ENCODE results near the gene RHEBL1.
"Not testable (repeated sequence)": the region's sequence is repeated elsewhere in the genome, so short reads cannot be mapped to it uniquely, and the experiment has no call there.

Gene RHEBL1

DNA sequence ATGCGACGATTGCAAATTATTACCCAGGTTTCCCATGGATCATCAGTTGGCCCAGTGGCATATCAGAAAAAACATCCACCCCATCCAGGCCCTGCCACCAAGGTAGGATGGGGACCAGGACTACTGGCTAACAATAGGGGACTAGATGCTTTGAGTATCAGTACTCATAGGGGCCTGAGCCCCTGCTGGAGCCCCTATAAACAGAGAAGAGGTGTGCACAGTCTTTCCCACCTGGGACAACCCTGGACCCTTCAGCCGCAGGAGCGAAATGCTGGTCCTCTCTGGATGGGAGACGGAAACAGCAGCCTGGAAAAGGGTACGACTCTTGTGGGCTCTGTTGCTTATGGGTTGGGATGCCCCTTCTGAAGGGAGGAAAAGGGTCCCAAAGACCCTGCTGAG lies 19.2 kb upstream of the RHEBL1 start:
- no peak for DNase-seq

GRCh38 chr12:49088150-49088931 lies 18.6 kb upstream of the RHEBL1 start:
- DNase-seq = peak; percentile 88

DNA sequence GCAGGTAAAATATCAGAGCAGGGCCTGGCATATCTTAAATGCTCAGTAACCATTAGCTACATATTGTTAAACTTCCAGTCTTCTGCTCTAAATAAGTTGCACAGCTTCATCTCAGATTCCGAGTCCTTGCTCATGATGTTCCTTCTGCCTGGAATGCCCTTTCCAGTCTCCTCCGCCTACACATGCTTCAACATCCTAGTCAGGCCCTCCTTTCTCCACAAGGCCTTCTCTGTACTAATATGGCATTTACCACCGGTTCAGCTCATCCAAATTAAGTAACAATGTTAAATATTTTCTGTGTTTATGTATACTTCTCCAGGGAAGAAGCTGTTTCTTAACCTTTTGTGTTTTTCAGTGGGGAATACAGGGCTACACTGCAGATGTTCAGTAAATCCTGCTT lies 16.3 kb upstream of the RHEBL1 start:
- DNase-seq = no peak

GRCh38 chr12:49084438-49084837 lies 14.7 kb upstream of the RHEBL1 start:
- DNase-seq = no peak

DNA sequence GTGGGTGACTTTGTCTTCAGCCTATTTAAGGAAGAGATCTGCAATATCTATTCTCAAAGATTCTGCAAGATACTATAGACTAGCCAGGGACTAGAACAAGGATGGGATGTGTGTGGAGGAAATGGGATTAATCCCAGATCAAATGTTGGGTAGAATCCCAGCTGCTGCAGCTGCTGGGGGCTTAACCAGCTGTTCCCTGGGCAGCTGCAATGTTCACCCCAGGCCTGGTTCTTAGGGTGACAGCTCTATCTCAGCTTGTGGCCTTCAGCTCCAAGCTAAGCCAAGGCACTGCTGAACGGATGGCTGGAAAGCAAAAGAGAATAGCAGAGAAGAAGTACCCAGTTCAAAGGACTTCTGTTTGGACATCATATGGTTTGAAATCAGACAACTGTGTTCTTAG lies 10.0 kb upstream of the RHEBL1 start:
- DNase-seq = no peak

DNA sequence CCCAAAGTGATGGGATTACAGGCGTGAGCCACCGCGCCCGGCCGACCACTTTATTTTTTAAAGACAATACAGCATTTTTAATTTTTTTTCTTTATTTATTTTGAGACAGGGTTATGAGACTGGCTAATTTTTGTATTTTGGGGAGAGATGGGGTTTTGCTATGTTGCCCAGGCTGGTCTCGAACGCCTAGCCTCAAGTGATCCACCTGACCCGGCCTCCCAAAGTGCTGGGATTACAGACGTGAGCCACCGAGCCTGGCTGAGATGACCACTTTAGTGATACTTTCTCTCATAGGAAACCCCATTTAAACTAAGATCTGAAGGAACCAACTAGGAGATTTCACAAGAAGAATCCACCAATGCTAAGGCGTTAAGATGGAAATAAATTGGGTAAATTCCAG lies 1.2 kb upstream of the RHEBL1 start:
- DNase-seq = no peak

GRCh38 chr12:49068879-49069506 lies 786 bp downstream of the RHEBL1 start:
- no peak for DNase-seq

DNA sequence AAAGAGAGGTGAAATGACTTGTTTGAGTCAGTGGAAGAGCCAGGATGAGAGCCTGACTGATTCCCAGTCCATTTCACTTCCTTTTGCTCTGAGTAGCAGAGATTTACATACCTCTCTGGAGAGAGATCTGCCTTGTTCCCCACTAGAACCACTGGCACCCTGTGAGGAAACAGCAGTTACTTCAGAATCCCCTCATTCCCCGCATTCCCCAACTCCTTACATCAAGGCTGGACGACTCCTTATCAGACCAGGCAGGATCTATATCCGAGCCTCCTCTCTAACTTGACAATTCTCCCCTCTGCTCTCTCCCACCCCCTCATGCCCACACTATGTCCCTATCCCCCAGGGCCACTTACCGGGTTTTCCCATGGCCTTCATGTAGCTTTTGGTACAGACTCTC lies 3.7 kb downstream of the RHEBL1 start:
- DNase-seq = no peak

DNA sequence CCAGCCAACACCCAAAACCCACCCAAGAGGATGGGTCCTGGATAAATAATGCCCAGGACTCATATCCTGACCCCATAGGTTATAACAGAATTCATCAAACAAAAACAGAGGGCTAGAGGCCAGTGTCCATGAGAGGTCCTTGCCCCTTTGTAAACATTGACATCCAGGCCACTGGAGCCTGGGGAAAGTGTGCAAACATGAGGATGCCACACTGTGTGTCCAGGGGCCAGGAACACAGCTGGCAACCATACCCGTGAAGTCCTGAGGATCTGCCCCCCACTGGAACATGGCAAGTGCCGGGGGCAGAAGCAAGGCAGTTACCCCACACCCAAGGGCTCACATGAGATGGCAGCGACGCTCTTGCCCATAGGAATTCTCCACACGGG lies 5.0 kb downstream of the RHEBL1 start:
- no peak for DNase-seq

- DNase-seq = not testable (repeated sequence)
Observed at GRCh38 chr12:49061916-49062315, 7.9 kb downstream of the RHEBL1 start.

- DNase-seq = no peak
Observed at GRCh38 chr12:49061157-49061650, 8.6 kb downstream of the RHEBL1 start.

DNA sequence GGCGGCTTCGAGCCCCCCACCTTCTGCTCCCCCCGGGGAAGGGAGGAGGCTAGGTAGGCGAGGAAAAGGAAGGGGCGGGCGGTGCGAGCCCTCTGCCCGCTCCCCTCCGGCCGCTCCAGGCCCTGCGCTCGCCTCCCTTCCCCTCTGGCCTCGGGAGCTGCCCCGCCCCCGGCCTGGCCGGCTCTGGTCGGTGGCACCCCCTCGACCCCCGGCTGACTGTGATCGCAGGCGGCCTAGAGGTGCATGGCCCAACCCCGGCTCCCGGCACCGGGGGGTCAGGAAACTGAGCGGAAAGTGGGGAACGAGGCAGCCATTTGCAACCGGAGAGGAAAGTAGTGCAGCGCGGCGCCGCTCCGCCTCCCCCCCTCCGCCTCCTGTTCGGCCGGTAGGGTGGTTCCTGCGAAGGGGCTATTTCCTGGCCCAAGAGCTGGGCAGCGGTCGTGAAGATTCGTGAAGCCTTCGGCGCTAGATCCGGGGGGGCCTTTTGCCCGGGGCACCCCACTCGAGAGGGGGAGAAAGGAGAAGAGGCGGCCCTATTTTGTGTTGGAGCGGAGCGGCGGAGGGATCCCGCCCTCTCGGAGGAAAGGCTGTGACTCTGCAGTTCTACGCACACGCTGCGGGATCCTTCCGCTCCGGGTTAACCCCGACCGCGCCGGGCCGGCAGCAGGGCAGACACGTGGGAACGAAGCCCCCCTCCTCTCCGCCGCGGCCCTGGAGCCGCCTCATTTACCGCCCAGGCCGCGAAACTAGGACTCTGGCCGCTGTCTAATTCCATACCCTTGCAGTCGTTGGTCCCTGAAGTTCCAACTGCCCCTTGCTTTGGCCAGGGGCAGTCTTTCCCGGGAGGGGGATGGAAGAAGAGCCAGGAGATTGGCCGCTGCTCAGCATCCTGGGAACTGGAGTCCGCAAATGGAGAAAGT lies 9.3 kb downstream of the RHEBL1 start, which contains the start of gene KMT2D:
TSS of gene KMT2D (minus strand) at position 558 of the 920 bp plus-strand sequence. CDS start 5,470 bp downstream, outside the sequence.
- peak; percentile 78 for DNase-seq

DNA sequence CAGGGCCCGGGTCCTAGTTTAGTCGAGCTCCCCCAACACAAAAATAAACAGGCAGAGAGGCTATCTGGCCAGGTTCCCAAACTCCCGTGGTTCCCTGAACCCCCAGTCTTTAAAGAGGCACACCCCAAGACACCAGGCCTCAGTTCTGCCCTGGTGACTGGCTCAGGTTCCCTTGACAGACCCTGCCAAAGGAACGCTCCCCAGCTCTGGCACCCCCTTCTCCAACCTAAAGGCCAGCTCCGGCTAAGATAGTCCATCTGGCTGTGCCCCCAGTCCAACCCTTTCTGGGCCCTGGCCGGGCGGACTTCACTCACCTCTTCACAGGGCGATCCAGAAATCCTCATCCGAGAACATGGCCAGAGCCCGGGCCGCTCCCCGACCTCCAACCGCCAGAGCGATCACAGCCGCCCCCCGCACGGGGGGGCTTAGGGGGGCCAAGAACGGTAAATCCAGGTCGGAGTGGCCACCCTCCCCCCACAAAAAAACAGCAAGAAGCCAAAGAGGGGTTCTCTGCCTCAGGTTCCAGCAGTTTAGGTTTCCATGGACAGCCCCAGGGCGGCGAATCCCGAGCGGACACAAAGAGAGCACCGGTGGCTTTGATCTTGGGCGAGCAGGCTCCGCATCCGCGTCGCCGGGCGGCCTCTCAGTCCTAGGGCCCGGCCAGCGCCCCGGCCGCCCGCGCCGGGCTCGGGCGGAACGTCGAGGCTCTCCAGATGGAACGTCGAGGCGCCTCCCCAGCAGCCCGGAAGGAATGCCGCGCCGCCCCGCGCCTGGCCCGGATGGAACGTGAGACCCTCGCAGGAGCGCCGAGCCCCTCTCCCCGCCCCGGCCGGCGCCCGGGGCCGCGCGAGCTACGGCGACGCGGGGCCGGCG lies 10.2 kb downstream of the RHEBL1 start:
- DNase-seq = no peak

DNA sequence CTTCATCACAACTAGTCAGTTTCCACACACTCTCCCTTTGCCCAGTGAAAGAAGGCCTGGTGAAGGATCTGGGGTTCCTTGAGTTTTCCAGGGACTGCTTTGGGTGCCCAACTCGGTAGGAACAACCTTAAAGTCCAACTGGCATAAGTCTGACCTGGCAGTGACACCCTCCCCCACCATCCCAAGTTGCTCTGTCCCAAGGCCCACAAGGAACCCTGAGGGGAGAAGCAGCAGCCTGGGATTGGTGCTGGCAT lies 10.8 kb downstream of the RHEBL1 start:
- DNase-seq = no peak

DNA sequence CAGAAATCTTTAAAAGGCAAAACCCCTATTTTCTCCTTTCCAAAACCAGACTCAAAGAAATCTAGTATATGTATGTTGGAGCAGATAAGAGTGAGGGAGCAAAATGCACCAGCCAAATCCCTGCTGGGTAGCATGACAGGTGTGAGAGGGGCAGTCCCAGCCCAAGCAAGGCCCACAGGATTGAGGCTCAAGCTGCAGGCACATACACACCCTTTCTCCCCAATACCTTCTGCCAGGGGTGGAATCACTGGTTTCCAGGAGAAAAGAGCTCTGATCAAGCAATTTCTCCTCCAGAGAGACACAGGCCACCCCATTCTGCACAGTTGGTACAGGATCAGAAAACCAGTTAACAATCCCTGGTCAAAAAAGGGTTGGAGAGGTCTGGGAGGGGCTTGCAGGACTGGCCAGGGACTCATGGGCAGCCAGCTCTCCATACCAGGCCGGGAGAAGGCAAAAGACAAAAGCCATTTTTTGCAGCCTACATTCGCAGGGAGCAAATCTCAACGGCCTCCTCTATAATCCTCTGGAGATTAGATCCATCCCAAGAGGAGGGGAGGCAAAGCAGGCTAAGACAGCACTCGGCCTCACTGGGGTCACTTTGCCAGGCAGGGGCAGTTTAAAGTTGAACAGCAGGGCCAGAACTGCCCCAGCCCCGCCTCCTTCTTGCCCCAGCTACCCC lies 11.3 kb downstream of the RHEBL1 start:
- no peak for DNase-seq

- DNase-seq = peak; percentile 61
Observed at GRCh38 chr12:49057888-49058287, 11.9 kb downstream of the RHEBL1 start.

DNA sequence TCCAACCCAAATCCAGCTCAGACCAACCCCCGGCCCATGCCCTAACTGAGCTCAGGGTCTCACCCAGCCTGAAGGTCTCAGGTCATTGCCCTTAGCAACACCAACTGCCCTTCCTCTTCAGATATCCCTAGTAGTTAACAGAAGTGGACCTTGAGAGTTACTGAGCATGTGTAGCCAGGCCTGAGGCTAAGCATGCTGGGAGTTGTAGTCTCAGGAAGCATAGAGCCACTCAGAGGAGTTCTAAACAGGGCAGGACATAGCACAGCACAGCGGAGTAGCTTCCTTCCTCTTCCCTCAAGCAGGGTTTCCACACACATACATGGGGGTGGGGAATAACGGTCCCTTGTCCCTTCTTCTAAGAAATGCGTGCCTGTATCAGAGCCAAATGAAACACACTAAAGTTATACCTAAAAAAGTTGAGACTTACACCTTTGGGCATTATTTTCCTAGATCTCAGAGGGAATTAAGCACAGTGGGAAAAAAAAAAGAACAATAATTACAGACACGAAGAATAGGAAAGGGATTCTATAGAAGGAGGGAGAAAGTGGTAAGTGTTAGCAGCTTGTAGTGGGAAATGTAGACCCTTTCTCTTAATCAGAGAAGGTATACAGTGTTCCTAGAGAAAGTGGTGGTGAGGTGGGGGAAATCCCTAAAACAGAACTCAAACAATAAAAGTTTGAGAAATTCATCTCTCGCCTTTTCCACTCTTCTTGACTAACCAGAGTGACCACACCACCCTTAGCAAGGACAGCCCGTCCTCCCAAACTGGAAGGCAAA lies 13.6 kb downstream of the RHEBL1 start:
- no peak for DNase-seq

- DNase-seq = no peak
Observed at GRCh38 chr12:49055092-49055491, 14.7 kb downstream of the RHEBL1 start.

- DNase-seq = no peak
Observed at GRCh38 chr12:49054524-49054923, 15.3 kb downstream of the RHEBL1 start.

DNA sequence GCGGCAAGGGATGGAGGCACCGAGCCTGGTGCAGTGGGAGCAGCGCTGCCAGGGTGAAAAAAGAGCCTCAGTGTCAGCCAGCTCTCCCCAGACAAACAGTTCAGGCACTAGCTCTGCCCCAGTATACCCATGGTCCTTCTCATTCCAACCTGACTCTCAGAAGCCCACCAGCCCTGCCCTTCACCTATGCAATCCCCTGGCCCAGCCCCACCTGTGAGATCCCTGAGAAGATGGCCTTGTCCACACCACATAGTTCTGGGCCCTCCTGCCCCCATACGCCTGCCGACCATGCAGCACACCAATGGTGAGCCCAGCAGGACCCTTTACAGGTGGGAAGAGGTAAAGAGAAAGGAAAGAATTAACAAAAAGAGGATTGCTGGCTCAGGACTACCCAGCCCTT lies 15.7 kb downstream of the RHEBL1 start:
- DNase-seq = no peak

Measured in DMS79 (cell line).